H9 (cell line): ENCODE measurements around the gene UBQLN2. TPM values are rescaled to one million over a fixed set of nuclear protein-coding genes. Genes with fewer than 3 reads are reported as not detected.

Source experiments
- DNase-seq: peaks from one replicate; pipeline ENCODE4 v3.0.0-alpha.2; 2017
- H2AFZ ChIP-seq: one replicate; pipeline ENCODE4 v1.6.1; 2013; ENCODE audit warnings: mild to moderate bottlenecking, low read length, control low read depth, moderate library complexity
- H2AK5ac ChIP-seq: 2 replicates; pipeline ENCODE4 v1.6.1; 2013; ENCODE audit warnings: low read length, control low read depth, mixed read lengths; ENCODE audit not compliant: insufficient read length
- H2BK120ac ChIP-seq: one replicate; pipeline ENCODE4 v1.6.1; 2013; ENCODE audit warnings: low read depth, mild to moderate bottlenecking, low read length, control low read depth, inconsistent platforms; ENCODE audit not compliant: poor library complexity, severe bottlenecking
- H2BK12ac ChIP-seq: 2 replicates; pipeline ENCODE4 v1.6.1; 2013; ENCODE audit warnings: low read length, control low read depth, mixed read lengths, low read depth; ENCODE audit not compliant: insufficient read length
- H2BK15ac ChIP-seq: 2 replicates; pipeline ENCODE4 v1.6.1; 2013; ENCODE audit warnings: low read depth, low read length, control low read depth
- H2BK20ac ChIP-seq: one replicate; pipeline ENCODE4 v1.6.1; 2013; ENCODE audit warnings: low read depth, mild to moderate bottlenecking, low read length, control low read depth, inconsistent platforms; ENCODE audit not compliant: poor library complexity, severe bottlenecking
- H2BK5ac ChIP-seq: 2 replicates; pipeline ENCODE4 v1.6.1; 2013; ENCODE audit warnings: low read length, control low read depth, mixed read lengths; ENCODE audit not compliant: insufficient read length
- H3K14ac ChIP-seq: 2 replicates; pipeline ENCODE4 v1.6.1; 2013; ENCODE audit warnings: low read length, control low read depth; ENCODE audit not compliant: insufficient read depth
- H3K18ac ChIP-seq: 2 replicates; pipeline ENCODE4 v1.6.1; 2013; ENCODE audit warnings: low read depth, mild to moderate bottlenecking, mixed read lengths, low read length, control low read depth; ENCODE audit not compliant: insufficient read length
- H3K23ac ChIP-seq: 2 replicates; pipeline ENCODE4 v1.6.1; 2013; ENCODE audit warnings: low read length, control low read depth, mixed read lengths, low read depth; ENCODE audit not compliant: insufficient read length
- H3K23me2 ChIP-seq: 2 replicates; pipeline ENCODE4 v1.6.1; 2013; ENCODE audit warnings: low read depth, mild to moderate bottlenecking, mixed read lengths, low read length, control low read depth; ENCODE audit not compliant: insufficient read length, poor library complexity, severe bottlenecking
- H3K27ac ChIP-seq: 2 replicates; pipeline ENCODE4 v1.5.1; 2013; ENCODE audit warnings: low read length, control low read depth, mixed read lengths, low read depth; ENCODE audit not compliant: insufficient read length
- H3K27me3 ChIP-seq: 2 replicates; pipeline ENCODE4 v1.6.1; 2013; ENCODE audit warnings: low read length, control low read depth, inconsistent platforms; ENCODE audit not compliant: insufficient read depth
- H3K4ac ChIP-seq: 2 replicates; pipeline ENCODE4 v1.6.1; 2013; ENCODE audit warnings: low read depth, mild to moderate bottlenecking, control low read depth, inconsistent platforms, low read length, moderate library complexity
- H3K4me1 ChIP-seq: 2 replicates; pipeline ENCODE4 v1.6.1; 2013; ENCODE audit warnings: low read length, control low read depth, inconsistent platforms; ENCODE audit not compliant: insufficient read depth
- H3K4me2 ChIP-seq: 2 replicates; pipeline ENCODE4 v1.6.1; 2013; ENCODE audit warnings: low read length, control low read depth, mixed read lengths; ENCODE audit not compliant: insufficient read length, insufficient read depth
- H3K56ac ChIP-seq: 2 replicates; pipeline ENCODE4 v1.6.1; 2013; ENCODE audit warnings: low read depth, mild to moderate bottlenecking, mixed read lengths, low read length, control low read depth; ENCODE audit not compliant: insufficient read length
- H3K79me1 ChIP-seq: 2 replicates; pipeline ENCODE4 v1.6.1; 2013; ENCODE audit warnings: low read depth, mild to moderate bottlenecking, moderate library complexity, low read length, control low read depth, inconsistent platforms; ENCODE audit not compliant: insufficient read depth, poor library complexity, severe bottlenecking
- H3K79me2 ChIP-seq: 2 replicates; pipeline ENCODE4 v1.6.1; 2013; ENCODE audit warnings: low read length, control low read depth, inconsistent platforms; ENCODE audit not compliant: insufficient read depth
- H3K9ac ChIP-seq: 2 replicates; pipeline ENCODE4 v1.6.1; 2013; ENCODE audit warnings: low read length, control low read depth, mixed read lengths; ENCODE audit not compliant: insufficient read length; ENCODE audit errors: extremely low read depth
- H3K9me3 ChIP-seq: one replicate; pipeline ENCODE4 v1.6.1; 2013; ENCODE audit warnings: low read depth, low read length, inconsistent platforms; ENCODE audit not compliant: control insufficient read depth
- H3T11ph ChIP-seq: one replicate; pipeline ENCODE4 v1.6.1; 2013; ENCODE audit warnings: mild to moderate bottlenecking, low read length, control low read depth, inconsistent platforms
- H4K20me1 ChIP-seq: one replicate; pipeline ENCODE4 v1.6.1; 2013; ENCODE audit not compliant: control insufficient read depth, insufficient read length, insufficient read depth
- H4K5ac ChIP-seq: 2 replicates; pipeline ENCODE4 v1.6.1; 2013; ENCODE audit warnings: low read depth, mild to moderate bottlenecking, mixed read lengths, low read length, control low read depth; ENCODE audit not compliant: insufficient read length
- H4K8ac ChIP-seq: replicated peaks from 2 replicates; pipeline ENCODE4 v1.6.1; 2013; ENCODE audit warnings: low read length, control low read depth, mixed read lengths, low read depth; ENCODE audit not compliant: insufficient read length
- H4K91ac ChIP-seq: 2 replicates; pipeline ENCODE4 v1.6.1; 2013; ENCODE audit warnings: low read depth, mild to moderate bottlenecking, moderate library complexity, mixed read lengths, low read length, control low read depth; ENCODE audit not compliant: insufficient read length
- H3K27ac Mint-ChIP-seq, 3 experiments: 2 replicates in 2 of 3; 3 replicates in 1 of 3; pipeline ENCODE4 v1.8.0; 2020 to 2021; ENCODE audit warnings: mixed read lengths in 3 of 3, mild to moderate bottlenecking in 1 of 3, moderate library complexity in 1 of 3
- H3K27me3 Mint-ChIP-seq: 2 replicates; pipeline ENCODE4 v1.8.0; 2021; ENCODE audit warnings: low read depth, mild to moderate bottlenecking, moderate library complexity, mixed read lengths
- H3K36me3 Mint-ChIP-seq, 3 experiments: 2 replicates in 2 of 3; 3 replicates in 1 of 3; pipeline ENCODE4 v1.8.0; 2020 to 2021; ENCODE audit warnings: low read depth in 3 of 3, mixed read lengths in 3 of 3; ENCODE audit not compliant: insufficient read depth in 1 of 3
- H3K4me1 Mint-ChIP-seq, 2 experiments: 2 replicates each; pipeline ENCODE4 v1.8.0; 2020; ENCODE audit warnings: mixed read lengths in 2 of 2
- H3K4me3 Mint-ChIP-seq, 2 experiments: 2 replicates in 1 of 2; 3 replicates in 1 of 2; pipeline ENCODE4 v1.8.0; 2020 to 2021; ENCODE audit warnings: mild to moderate bottlenecking in 2 of 2, mixed read lengths in 2 of 2, moderate library complexity in 1 of 2
- H3K9me3 Mint-ChIP-seq, 2 experiments: 2 replicates in 1 of 2; 3 replicates in 1 of 2; pipeline ENCODE4 v1.8.0; 2020; ENCODE audit warnings: mild to moderate bottlenecking in 2 of 2, mixed read lengths in 2 of 2, moderate library complexity in 1 of 2
- CTCF ChIP-seq: fragments of 200-600 bp; sonication (generic); conservative IDR thresholded peaks from 3 replicates; pipeline ENCODE4 v1.8.0; 2021; ENCODE audit warnings: antibody characterized with exemption, mild to moderate bottlenecking
- WGBS: extraction: QIAGEN DNeasy Blood & Tissue Kit; methylation state at CpG from one replicate; pipeline ENCODE4 v1.1.7; 2013; ENCODE audit warnings: missing lambda C conversion rate, low lambda C conversion rate, mixed read lengths; ENCODE audit not compliant: insufficient read length; ENCODE audit errors: extremely low coverage; 5-methylcytosine and 5-hydroxymethylcytosine counted together
- total RNA-seq: library from RNA; stranded (reverse); gene quantifications from 2 replicates; pipeline ENCODE4 v1.2.1, GENCODE V29; 2021

Gene UBQLN2
- total RNA-seq, 1 experiment from 2014 or later = 30.0 TPM

DNA sequence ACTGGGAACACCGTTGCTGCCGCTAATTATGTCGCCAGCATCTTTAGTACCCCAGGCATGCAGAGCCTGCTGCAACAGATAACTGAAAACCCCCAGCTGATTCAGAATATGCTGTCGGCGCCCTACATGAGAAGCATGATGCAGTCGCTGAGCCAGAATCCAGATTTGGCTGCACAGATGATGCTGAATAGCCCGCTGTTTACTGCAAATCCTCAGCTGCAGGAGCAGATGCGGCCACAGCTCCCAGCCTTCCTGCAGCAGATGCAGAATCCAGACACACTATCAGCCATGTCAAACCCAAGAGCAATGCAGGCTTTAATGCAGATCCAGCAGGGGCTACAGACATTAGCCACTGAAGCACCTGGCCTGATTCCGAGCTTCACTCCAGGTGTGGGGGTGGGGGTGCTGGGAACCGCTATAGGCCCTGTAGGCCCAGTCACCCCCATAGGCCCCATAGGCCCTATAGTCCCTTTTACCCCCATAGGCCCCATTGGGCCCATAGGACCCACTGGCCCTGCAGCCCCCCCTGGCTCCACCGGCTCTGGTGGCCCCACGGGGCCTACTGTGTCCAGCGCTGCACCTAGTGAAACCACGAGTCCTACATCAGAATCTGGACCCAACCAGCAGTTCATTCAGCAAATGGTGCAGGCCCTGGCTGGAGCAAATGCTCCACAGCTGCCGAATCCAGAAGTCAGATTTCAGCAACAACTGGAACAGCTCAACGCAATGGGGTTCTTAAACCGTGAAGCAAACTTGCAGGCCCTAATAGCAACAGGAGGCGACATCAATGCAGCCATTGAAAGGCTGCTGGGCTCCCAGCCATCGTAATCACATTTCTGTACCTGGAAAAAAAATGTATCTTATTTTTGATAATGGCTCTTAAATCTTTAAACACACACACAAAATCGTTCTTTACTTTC lies 1.8 kb downstream of the UBQLN2 start:
- no peak overlapping the region for H4K8ac ChIP-seq
- TF ChIP-seq CTCF = no peak

More for the DNA sequence above, 1.8 kb downstream of the UBQLN2 start:
- Histone ChIP-seq H3K18ac (no peak overlapping the region), H3K14ac (no peak overlapping the region), H3K23ac (no peak overlapping the region), H2BK15ac (no peak overlapping the region), H3K56ac (no peak overlapping the region), H3K9ac (peak overlapping the region; percentile 85), H2BK5ac (no peak overlapping the region), H3K4ac (no peak overlapping the region), H3K9me3 (no peaks in the 10 kb centered on the region), H4K20me1 (no peaks in the 10 kb centered on the region), H3K79me2 (peaks cover 25% of the 10 kb centered on the region), H3K4me1 (no peaks in the 10 kb centered on the region), H3K27ac (no peak overlapping the region), H2AK5ac (no peak overlapping the region), H2BK12ac (no peak overlapping the region), H2BK20ac (no peak overlapping the region), H3K27me3 (no peaks in the 10 kb centered on the region), H4K91ac (no peak overlapping the region), H2AFZ (no peak overlapping the region), H3K79me1 (no peaks in the 10 kb centered on the region), H3T11ph (no peak overlapping the region), H3K23me2 (peaks cover 14% of the 10 kb centered on the region), H2BK120ac (no peak overlapping the region), H4K5ac (no peak overlapping the region), H3K4me2 (peak overlapping the region; percentile 84)
- H3K9me3 Mint-ChIP-seq = peaks cover 37 to 43% of the 10 kb centered on the region in 2 experiments
- H3K4me1 Mint-ChIP-seq = peaks cover 2 to 13% of the 10 kb centered on the region in 2 experiments
- H3K27me3 Mint-ChIP-seq = no peaks in the 10 kb centered on the region; the same call in 1 of the 2 replicates
- no peak for DNase-seq
- WGBS = no CpG with 5 or more reads among the region's 20 CpGs
- peak overlapping the region in 1 of 3 experiments; percentile 90; a peak in 1 of 7 replicates for H3K27ac Mint-ChIP-seq
- H3K4me3 Mint-ChIP-seq = peak overlapping the region; percentile 70 to 83
- peaks cover 0 to 17% (median 11%) of the 10 kb centered on the region in 3 experiments; a peak in 5 of 7 replicates for H3K36me3 Mint-ChIP-seq
